Activated B cell treated with CpG ODN at 0.5 μM for 24 hours (primary cell): ENCODE results near the gene PPP2R3A. TPM values are rescaled to one million over a fixed set of nuclear protein-coding genes. Genes with fewer than 3 reads are reported as not detected.

Experiments used
- ATAC-seq: fragments of 200-7000 bp; cut with Tn5 transposase; one replicate; pipeline ENCODE4 v1.10.0; 2021; ENCODE audit warnings: low read depth, mild to moderate bottlenecking, moderate library complexity
- CTCF ChIA-PET: fragments of 350-600 bp; sonication (Branson Sonifier 250); formaldehyde crosslinking; loops from one replicate; lab custom pipeline; 2021; ENCODE audit warnings: antibody characterized with exemption; lab: Charles Lee
- POLR2A ChIA-PET: fragments of 350-600 bp; sonication (Branson Sonifier 250); formaldehyde crosslinking; loops from one replicate; lab custom pipeline; 2021; ENCODE audit warnings: antibody characterized with exemption; lab: Charles Lee
- DNase-seq: peaks from one replicate; pipeline ENCODE4 v3.0.0; 2022
- H3K27ac Mint-ChIP-seq: one replicate; pipeline ENCODE4 v1.8.0; 2020; ENCODE audit warnings: mixed read lengths
- H3K27me3 Mint-ChIP-seq: one replicate; pipeline ENCODE4 v1.8.0; 2021; ENCODE audit warnings: mixed read lengths
- H3K36me3 Mint-ChIP-seq: one replicate; pipeline ENCODE4 v1.8.0; 2021; ENCODE audit warnings: low read depth, mixed read lengths
- H3K4me1 Mint-ChIP-seq: one replicate; pipeline ENCODE4 v1.8.0; 2021; ENCODE audit warnings: mixed read lengths
- H3K4me3 Mint-ChIP-seq: one replicate; pipeline ENCODE4 v1.8.0; 2020; ENCODE audit warnings: mild to moderate bottlenecking, mixed read lengths
- H3K9me3 Mint-ChIP-seq: one replicate; pipeline ENCODE4 v1.8.0; 2020; ENCODE audit warnings: mixed read lengths
- CTCF ChIP-seq: fragments of 200-600 bp; IDR thresholded peaks from one replicate; pipeline ENCODE4 v1.8.0; 2022; ENCODE audit warnings: antibody characterized with exemption, mild to moderate bottlenecking
- intact Hi-C: fragments of 100-400 bp; cut with micrococcal nuclease; formaldehyde crosslinking; loops from one replicate; pipeline ENCODE4 v1.15.1; 2024
- total RNA-seq: library from RNA; stranded (reverse); gene quantifications from 2 replicates; pipeline ENCODE4 v1.2.3, GENCODE V29; 2022

The PPP2R3A gene
- total RNA-seq, 1 donor from 2014 or later, result 0.11 TPM

- intact Hi-C loops, result no loop called here
- CTCF ChIA-PET, result no interaction called here
- H3K9me3 Mint-ChIP-seq, result no peaks in the 10 kb centered on the region
- H3K4me3 Mint-ChIP-seq, result no peak overlapping the region
- DNase-seq, result no peak
- H3K27me3 Mint-ChIP-seq, result peaks cover 12% of the 10 kb centered on the region
- no peak for TF ChIP-seq CTCF
- POLR2A ChIA-PET, result no interaction called here
- ATAC-seq, result no peak
- H3K36me3 Mint-ChIP-seq, result no peaks in the 10 kb centered on the region
- no peak overlapping the region for H3K27ac Mint-ChIP-seq
- no peaks in the 10 kb centered on the region for H3K4me1 Mint-ChIP-seq
Measured at GRCh38 chr3:135990903-135991302, 25.4 kb downstream of the PPP2R3A start.

GRCh38 chr3:135991621-135992020 lies 26.1 kb downstream of the PPP2R3A start:
- Mint-ChIP-seq H3K9me3 (no peaks in the 10 kb centered on the region), H3K4me1 (no peaks in the 10 kb centered on the region), H3K4me3 (no peak overlapping the region), H3K27ac (no peak overlapping the region), H3K36me3 (no peaks in the 10 kb centered on the region), H3K27me3 (peaks cover 12% of the 10 kb centered on the region)
- DNase-seq (no peak), ATAC-seq (no peak)
- intact Hi-C loops, result no loop called here
- ChIA-PET POLR2A (no interaction called here), CTCF (no interaction called here)
- TF ChIP-seq CTCF, result no peak

DNA sequence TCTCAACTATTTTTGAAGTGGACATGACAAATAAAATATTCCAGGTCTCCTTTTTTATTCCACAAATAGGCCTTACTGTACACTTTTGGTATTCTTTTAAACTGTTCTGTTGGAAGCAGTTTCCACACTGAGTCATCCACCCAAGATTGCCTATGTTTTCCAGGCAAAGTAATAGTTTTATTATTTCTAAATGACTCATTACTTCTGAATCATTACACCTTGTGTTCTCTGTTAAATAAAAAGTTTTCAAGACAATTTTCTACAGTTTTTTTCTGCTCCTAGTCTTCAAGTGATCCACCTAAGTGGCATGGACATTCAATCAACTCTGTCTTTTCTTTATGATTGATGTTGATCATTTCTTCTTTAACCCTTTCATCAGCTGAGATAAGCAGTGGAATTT lies 26.5 kb downstream of the PPP2R3A start:
- CTCF ChIA-PET, result no interaction called here

GRCh38 chr3:135994708-135995337 lies 29.3 kb downstream of the PPP2R3A start:
- TF ChIP-seq CTCF, result no peak
- DNase-seq (no peak), ATAC-seq (no peak)
- Mint-ChIP-seq H3K36me3 (no peaks in the 10 kb centered on the region), H3K4me3 (no peak overlapping the region), H3K4me1 (no peaks in the 10 kb centered on the region), H3K27ac (no peak overlapping the region), H3K9me3 (no peaks in the 10 kb centered on the region), H3K27me3 (peaks cover 14% of the 10 kb centered on the region)
- POLR2A ChIA-PET, result no interaction called here
- CTCF ChIA-PET, result no interaction called here
- intact Hi-C loops, result no loop called here

More for the DNA sequence above, 26.5 kb downstream of the PPP2R3A start:
- Mint-ChIP-seq H3K36me3 (no peaks in the 10 kb centered on the region), H3K4me1 (no peaks in the 10 kb centered on the region), H3K9me3 (no peaks in the 10 kb centered on the region), H3K27ac (no peak overlapping the region), H3K4me3 (no peak overlapping the region), H3K27me3 (peaks cover 12% of the 10 kb centered on the region)
- POLR2A ChIA-PET, result no interaction called here
- intact Hi-C loops, result no loop called here
- TF ChIP-seq CTCF, result no peak
- ATAC-seq (no peak), DNase-seq (no peak)

DNA sequence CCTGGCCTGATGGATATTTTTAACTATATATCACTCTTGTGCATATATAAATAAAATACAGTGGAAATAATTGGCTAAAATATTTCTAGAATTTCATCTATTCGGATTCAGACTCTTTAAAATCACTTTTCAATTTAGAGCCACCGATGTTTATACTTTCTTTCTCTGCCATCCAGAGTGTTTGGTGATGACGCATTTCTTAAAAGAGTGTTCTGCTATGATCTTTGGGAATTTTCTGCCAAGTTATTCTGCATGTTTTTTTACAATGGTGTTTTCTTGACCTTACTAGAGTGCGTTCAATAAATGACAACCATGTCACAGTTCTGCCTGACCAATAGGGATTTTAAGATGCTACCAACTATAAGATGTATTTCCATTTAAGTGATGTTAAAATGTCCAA lies 30.2 kb downstream of the PPP2R3A start:
- DNase-seq, result no peak
- H3K4me3 Mint-ChIP-seq, result no peak overlapping the region
- no peaks in the 10 kb centered on the region for H3K36me3 Mint-ChIP-seq
- no peak for ATAC-seq
- POLR2A ChIA-PET, result no interaction called here
- no peak for TF ChIP-seq CTCF
- CTCF ChIA-PET, result no interaction called here
- intact Hi-C loops, result no loop called here
- peaks cover 12% of the 10 kb centered on the region for H3K27me3 Mint-ChIP-seq
- no peaks in the 10 kb centered on the region for H3K4me1 Mint-ChIP-seq
- H3K9me3 Mint-ChIP-seq, result no peaks in the 10 kb centered on the region
- no peak overlapping the region for H3K27ac Mint-ChIP-seq
